ENCODE data around the gene RPAIN.

RPAIN gene

DNA sequence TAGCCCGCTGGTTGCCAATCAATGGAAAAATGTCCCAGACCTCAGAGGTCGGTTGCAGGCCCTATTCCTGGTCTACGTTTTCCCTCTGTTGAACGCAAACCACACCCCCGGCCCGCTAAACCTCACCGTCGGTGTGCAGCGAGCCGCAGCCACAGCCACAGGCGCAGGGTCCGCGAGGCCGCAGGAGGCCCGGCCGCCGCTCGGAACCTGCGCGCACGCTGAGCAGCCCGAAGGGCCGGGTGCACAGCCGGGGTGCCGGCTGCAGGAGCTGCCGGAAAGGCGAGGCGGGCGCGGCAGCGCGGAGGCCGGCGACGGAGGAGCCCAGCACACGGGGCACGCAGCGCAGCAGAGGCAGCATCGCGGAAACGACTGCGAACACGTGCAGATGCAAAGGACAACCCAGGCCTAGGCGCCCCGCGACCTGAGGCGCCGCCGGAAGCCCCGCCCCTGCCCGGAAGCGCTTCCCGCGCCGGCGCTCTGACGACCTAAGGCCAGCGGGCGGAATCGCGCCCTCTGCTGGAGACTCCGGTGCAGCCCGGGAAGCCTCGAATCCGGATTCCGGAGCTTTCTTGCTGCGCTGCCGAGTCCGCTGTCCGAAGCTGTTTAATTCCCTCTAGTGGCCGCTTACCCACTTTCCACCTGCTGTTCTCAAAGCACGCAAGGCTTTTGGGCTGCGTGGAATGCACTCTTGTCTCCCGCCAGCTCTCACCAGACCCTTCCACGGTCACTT, 18.9 kb downstream of the RPAIN start, which contains the start of gene C1QBP:
TSS of gene C1QBP (minus strand) at position 440 of the 730 bp plus-strand sequence. CDS start at position 358, 82 bp downstream.
- H3K27ac ChIP-seq: peak within 1 kb of the TSS; percentile 76
- H3K36me3 ChIP-seq: peaks cover 50% of the 10 kb centered on the region
- TF ChIP-seq, protein P1, sequence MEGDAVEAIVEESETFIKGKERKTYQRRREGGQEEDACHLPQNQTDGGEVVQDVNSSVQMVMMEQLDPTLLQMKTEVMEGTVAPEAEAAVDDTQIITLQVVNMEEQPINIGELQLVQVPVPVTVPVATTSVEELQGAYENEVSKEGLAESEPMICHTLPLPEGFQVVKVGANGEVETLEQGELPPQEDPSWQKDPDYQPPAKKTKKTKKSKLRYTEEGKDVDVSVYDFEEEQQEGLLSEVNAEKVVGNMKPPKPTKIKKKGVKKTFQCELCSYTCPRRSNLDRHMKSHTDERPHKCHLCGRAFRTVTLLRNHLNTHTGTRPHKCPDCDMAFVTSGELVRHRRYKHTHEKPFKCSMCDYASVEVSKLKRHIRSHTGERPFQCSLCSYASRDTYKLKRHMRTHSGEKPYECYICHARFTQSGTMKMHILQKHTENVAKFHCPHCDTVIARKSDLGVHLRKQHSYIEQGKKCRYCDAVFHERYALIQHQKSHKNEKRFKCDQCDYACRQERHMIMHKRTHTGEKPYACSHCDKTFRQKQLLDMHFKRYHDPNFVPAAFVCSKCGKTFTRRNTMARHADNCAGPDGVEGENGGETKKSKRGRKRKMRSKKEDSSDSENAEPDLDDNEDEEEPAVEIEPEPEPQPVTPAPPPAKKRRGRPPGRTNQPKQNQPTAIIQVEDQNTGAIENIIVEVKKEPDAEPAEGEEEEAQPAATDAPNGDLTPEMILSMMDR (IDR thresholded peaks at IDR 0.05; ENCODE audit: low read depth, low read length): peak; percentile 94
- H3K27me3 ChIP-seq (ENCODE audit: insufficient read depth, low read depth, severe bottlenecking): no peaks in the 10 kb centered on the region
- no peaks in the 10 kb centered on the region for H3K9me3 ChIP-seq (ENCODE audit: severe bottlenecking)
- peak within 1 kb of the TSS; percentile 70 for H3K4me3 ChIP-seq (ENCODE audit: low read depth, low read length)
- DNase-seq: peak; percentile 93

DNA sequence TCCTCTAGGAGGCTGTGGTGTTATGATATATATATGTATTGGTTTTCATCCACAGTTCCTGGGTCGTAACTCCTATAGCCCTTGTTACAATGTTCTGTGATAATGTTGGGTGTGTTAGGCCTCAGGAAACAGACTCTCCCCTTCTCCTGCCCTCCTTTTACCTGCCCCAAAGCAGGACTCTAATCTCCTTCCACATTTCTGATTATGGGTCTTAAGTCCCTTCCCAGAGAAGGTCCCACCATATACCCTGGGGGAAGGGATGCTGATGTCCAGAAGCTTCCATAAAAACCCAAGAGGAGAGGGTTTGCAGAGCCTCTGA, 19.4 kb downstream of the RPAIN start:
- no peaks in the 10 kb centered on the region for H3K9me3 ChIP-seq (ENCODE audit: severe bottlenecking)
- no peak overlapping the region; the same call in 1 of the 2 replicates for H3K4me3 ChIP-seq (ENCODE audit: low read depth, low read length)
- peaks cover 50% of the 10 kb centered on the region for H3K36me3 ChIP-seq
- H3K27me3 ChIP-seq (ENCODE audit: insufficient read depth, low read depth, severe bottlenecking): no peaks in the 10 kb centered on the region
- TF ChIP-seq, protein P1 (IDR thresholded peaks at IDR 0.05; ENCODE audit: low read depth, low read length): no peak
- no peak for DNase-seq
- H3K27ac ChIP-seq: peak overlapping the region; percentile 52

DNA sequence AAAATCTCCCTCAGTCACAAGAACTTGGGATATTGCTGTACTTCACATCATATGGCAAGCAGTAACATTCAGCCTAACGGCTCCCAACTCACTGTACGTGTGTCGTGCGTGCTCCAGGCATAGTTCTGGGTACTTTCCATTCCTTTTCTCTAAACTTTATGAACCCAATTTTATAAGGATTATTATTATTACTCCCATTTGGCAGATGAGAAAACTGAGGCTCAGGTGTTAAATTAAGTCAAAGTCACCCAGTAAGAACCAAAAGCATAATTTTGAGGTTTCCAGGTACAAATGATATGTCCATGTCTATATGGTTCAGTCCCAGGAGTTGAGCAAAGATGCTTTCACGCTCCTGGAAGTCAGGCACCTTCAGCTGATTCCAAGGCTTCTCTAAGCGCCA, 23.7 kb downstream of the RPAIN start:
- no peak for DNase-seq
- Histone ChIP-seq H3K9me3 (ENCODE audit: severe bottlenecking) (no peaks in the 10 kb centered on the region), H3K27ac (no peak overlapping the region), H3K27me3 (ENCODE audit: insufficient read depth, low read depth, severe bottlenecking) (no peaks in the 10 kb centered on the region), H3K4me3 (ENCODE audit: low read depth, low read length) (no peak overlapping the region), H3K36me3 (peaks cover 50% of the 10 kb centered on the region)
- TF ChIP-seq, protein P1 (IDR thresholded peaks at IDR 0.05; ENCODE audit: low read depth, low read length): no peak

DNA sequence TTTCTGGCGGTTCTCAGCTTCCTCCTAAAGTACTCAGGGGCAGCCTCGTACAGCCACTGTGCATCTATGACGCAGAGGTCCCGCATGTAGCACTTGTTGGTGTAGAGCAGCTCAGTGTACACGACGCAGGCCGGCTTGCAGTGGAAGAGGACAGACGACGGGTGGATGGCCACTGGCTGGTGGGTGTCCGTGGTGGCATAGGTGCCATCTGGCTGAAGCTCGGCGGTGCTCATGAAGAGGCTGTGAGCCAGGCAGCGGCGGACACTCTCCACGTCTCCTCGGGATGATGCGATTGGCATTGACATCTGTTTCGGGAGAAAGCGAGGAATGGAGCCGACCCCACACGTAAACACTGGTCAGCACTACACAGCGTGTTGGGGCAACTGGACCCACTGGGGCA, 24.2 kb downstream of the RPAIN start:
- DNase-seq: no peak
- Histone ChIP-seq H3K27me3 (ENCODE audit: insufficient read depth, low read depth, severe bottlenecking) (no peaks in the 10 kb centered on the region), H3K4me3 (ENCODE audit: low read depth, low read length) (no peak overlapping the region), H3K36me3 (peaks cover 51% of the 10 kb centered on the region), H3K9me3 (ENCODE audit: severe bottlenecking) (no peaks in the 10 kb centered on the region), H3K27ac (no peak overlapping the region)
- TF ChIP-seq, protein P1 (IDR thresholded peaks at IDR 0.05; ENCODE audit: low read depth, low read length): no peak

DNA sequence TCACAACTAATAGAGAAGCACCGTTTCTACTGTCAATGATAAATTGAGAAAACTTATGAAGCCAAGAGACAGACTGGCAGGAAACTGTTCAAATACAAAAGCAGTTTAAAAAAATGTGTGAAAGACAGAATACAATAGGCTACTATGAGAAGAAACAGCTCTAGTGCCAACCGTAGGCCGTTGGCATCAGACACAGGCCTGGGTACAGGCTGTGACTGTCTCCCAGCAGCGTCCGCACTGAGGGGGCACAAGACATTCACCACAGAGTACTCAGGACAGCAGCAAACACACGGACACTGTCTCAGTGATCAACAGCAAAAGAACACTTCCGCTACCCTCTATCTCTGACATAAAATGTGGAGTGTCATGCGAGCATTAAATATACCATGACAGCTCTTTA, 26.8 kb downstream of the RPAIN start:
- peaks cover 75% of the 10 kb centered on the region for H3K36me3 ChIP-seq
- no peaks in the 10 kb centered on the region for H3K27me3 ChIP-seq (ENCODE audit: insufficient read depth, low read depth, severe bottlenecking)
- DNase-seq: no peak
- TF ChIP-seq, protein P1 (IDR thresholded peaks at IDR 0.05; ENCODE audit: low read depth, low read length): no peak
- no peak overlapping the region for H3K27ac ChIP-seq
- H3K4me3 ChIP-seq (ENCODE audit: low read depth, low read length): no peak overlapping the region
- no peaks in the 10 kb centered on the region for H3K9me3 ChIP-seq (ENCODE audit: severe bottlenecking)

Data from WERI-Rb-1 (cell line).